HepG2 (cell line): ENCODE data around the gene SACS. TPM values are rescaled to one million over a fixed set of nuclear protein-coding genes. Genes with fewer than 3 reads are reported as not detected.
"Not testable (repeated sequence)": the region's sequence is repeated elsewhere in the genome, so short reads cannot be mapped to it uniquely, and the experiment has no call there.

Experiments
- ATAC-seq: fragments of 200-7000 bp; cut with Tn5 transposase; 3 replicates; pipeline ENCODE4 v1.9.1; 2020; ENCODE audit warnings: mild to moderate bottlenecking, moderate library complexity
- BruUV-seq: library from RNA; stranded (reverse); fragments of 400-500 nt; replicated peaks from 2 replicates; lab custom pipeline; 2021; lab: Mats Ljungman, UMichigan
- CTCF ChIA-PET: fragments of 300-600 bp; formaldehyde crosslinking; extraction: SDS; loops from one replicate; lab custom pipeline; 2021; ENCODE audit warnings: low total read pairs, inconsistent platforms, low intra/inter-chr PET ratio; lab: Yijun Ruan, JAX
- POLR2A ChIA-PET: fragments of 350-600 bp; sonication (Branson Sonifier 250); formaldehyde crosslinking; loops from one replicate; lab custom pipeline; 2020; ENCODE audit warnings: antibody characterized with exemption, inconsistent platforms; lab: Yijun Ruan, JAX
- DNase-seq: peaks from one replicate; pipeline ENCODE4 v3.0.0-alpha.2; 2015; ENCODE audit warnings: low spot score
- FAIRE-seq: peaks from 3 replicates; lab custom pipeline; 2011; peaks lifted over from hg19 to GRCh38; lab: Jason Lieb, UNC
- H2AFZ ChIP-seq: one replicate; pipeline ENCODE4 v1.6.1; 2011; ENCODE audit warnings: low read length, inconsistent platforms
- H3K27ac ChIP-seq: fragments of 300-600 bp; 3 replicates; pipeline ENCODE4 v1.8.0; 2011; ENCODE audit warnings: mixed run types, mild to moderate bottlenecking, mixed read lengths, low read length, inconsistent platforms; ENCODE audit not compliant: insufficient read depth; ENCODE audit errors: extremely low read length
- H3K27me3 ChIP-seq, 2 experiments: fragments of 200-600 bp in 1 of 2; 2 replicates in 1 of 2; 3 replicates in 1 of 2; pipeline versions ENCODE4 v1.6.0 to v1.8.0; 2011; ENCODE audit warnings: low read length in 2 of 2, mild to moderate bottlenecking in 2 of 2, moderate library complexity in 2 of 2, inconsistent platforms in 1 of 2; ENCODE audit not compliant: insufficient read depth in 2 of 2, control insufficient read depth in 1 of 2
- H3K36me3 ChIP-seq, 2 experiments: fragments of 200-600 bp in 1 of 2; replicated peaks in 1 of 2; 2 replicates in 1 of 2; 3 replicates in 1 of 2; pipeline versions ENCODE4 v1.5.1 to v1.8.0; 2011; ENCODE audit warnings: low read length in 2 of 2, inconsistent platforms in 1 of 2; ENCODE audit not compliant: insufficient read depth in 2 of 2, control insufficient read depth in 1 of 2
- H3K4me1 ChIP-seq: 2 replicates; pipeline ENCODE4 v1.5.1; 2012; ENCODE audit warnings: low read length, inconsistent platforms; ENCODE audit not compliant: insufficient read depth
- H3K4me2 ChIP-seq: 2 replicates; pipeline ENCODE4 v1.6.0; 2011; ENCODE audit warnings: low read depth, low read length, inconsistent platforms
- H3K4me3 ChIP-seq, 3 experiments: fragments of 200-600 bp in 1 of 3; sonication (generic), shearing (Covaris generic) in 1 of 3; replicated peaks in 1 of 3; 2 replicates each; pipeline ENCODE4 v1.5.1; 2011 to 2016; ENCODE audit warnings: low read length in 3 of 3, inconsistent platforms in 2 of 3, low read depth in 2 of 3, mild to moderate bottlenecking in 2 of 3, control low read depth in 1 of 3, mixed read lengths in 1 of 3; ENCODE audit not compliant: insufficient read depth in 1 of 3
- H3K79me2 ChIP-seq: one replicate; pipeline ENCODE4 v1.6.1; 2011; ENCODE audit warnings: low read length, inconsistent platforms; ENCODE audit not compliant: insufficient read depth
- H3K9ac ChIP-seq: 2 replicates; pipeline ENCODE4 v1.6.0; 2011; ENCODE audit warnings: mild to moderate bottlenecking, low read depth, low read length, inconsistent platforms; ENCODE audit not compliant: insufficient read depth
- H3K9me3 ChIP-seq: 2 replicates; pipeline ENCODE4 v1.5.1; 2012; ENCODE audit warnings: mild to moderate bottlenecking, low read length
- H4K20me1 ChIP-seq: 2 replicates; pipeline ENCODE4 v1.6.0; 2011; ENCODE audit warnings: inconsistent platforms, mild to moderate bottlenecking, low read length, moderate library complexity; ENCODE audit not compliant: insufficient read depth
- MED13 ChIP-seq: sonication (generic); formaldehyde crosslinking; IDR thresholded peaks from 2 replicates; pipeline ENCODE4 v1.5.0; 2020; ENCODE audit warnings: missing genetic modification reagents
- REXO4 ChIP-seq: sonication (generic); formaldehyde crosslinking; IDR thresholded peaks from 2 replicates; pipeline ENCODE4 v1.8.0; 2022; ENCODE audit warnings: missing genetic modification reagents, mild to moderate bottlenecking, borderline replicate concordance
- RFXAP ChIP-seq: sonication (generic); formaldehyde crosslinking; IDR thresholded peaks from 2 replicates; pipeline ENCODE4 v1.4.0; 2020; ENCODE audit warnings: missing genetic modification reagents, borderline replicate concordance
- SRY ChIP-seq: sonication (generic); formaldehyde crosslinking; IDR thresholded peaks from 2 replicates; pipeline ENCODE4 v1.8.0; 2022; ENCODE audit warnings: mild to moderate bottlenecking, missing genetic modification reagents
- ZFP36L2 ChIP-seq: sonication (generic); formaldehyde crosslinking; IDR thresholded peaks from 2 replicates; pipeline ENCODE4 v1.4.0; 2020; ENCODE audit warnings: missing genetic modification reagents
- ZNF10 ChIP-seq: sonication (generic); formaldehyde crosslinking; IDR thresholded peaks from 2 replicates; pipeline ENCODE4 v1.4.0; 2020; ENCODE audit warnings: mild to moderate bottlenecking, low read depth, missing genetic modification reagents, borderline replicate concordance
- ZNF597 ChIP-seq: sonication (generic); formaldehyde crosslinking; IDR thresholded peaks from 2 replicates; pipeline ENCODE4 v1.5.0; 2020; ENCODE audit warnings: missing genetic modification reagents
- WGBS: methylation state at CpG from one replicate; pipeline ENCODE4 v1.1.6; 2017; ENCODE audit warnings: low lambda C conversion rate; 5-methylcytosine and 5-hydroxymethylcytosine counted together
- in situ Hi-C: cut with HindIII; loops from 2 replicates; pipeline ENCODE4 v1.10.0; 2017; ENCODE audit warnings: low pct_unique_long_range_greater_than_20kb; ENCODE audit not compliant: extremely low pct_ligation_motif_present
- intact Hi-C: fragments of 100-400 bp; cut with micrococcal nuclease; formaldehyde crosslinking; loops from one replicate; pipeline ENCODE4 v1.10.0; 2022; ENCODE audit not compliant: unreplicated experiment
- polyA plus RNA-seq, 8 experiments: library from polyadenylated mRNA; depleted of rRNA in 3 of 8; stranded (reverse) in 7 of 8; unstranded in 1 of 8; fragments of >200 nt; fragmentation: Illumina TruSeq in 4 of 8; extraction: Trizol in 4 of 8; gene quantifications; 2 replicates each; pipeline versions ENCODE4 v1.2.1 to v1.2.3, GENCODE V29; 2011 to 2016; ENCODE audit warnings: low read depth in 4 of 8, missing spikeins in 1 of 8, mixed read lengths in 1 of 8; ENCODE audit not compliant: insufficient read depth in 1 of 8
- total RNA-seq, 5 experiments: library from RNA; depleted of rRNA; stranded (reverse); fragments of >200 nt; fragmentation: Illumina TruSeq; extraction: Trizol; gene quantifications; 2 replicates each; pipeline ENCODE4 v1.2.3, GENCODE V29; 2016; ENCODE audit warnings: low read depth in 1 of 5

Gene SACS
- total and polyA plus RNA-seq, 2 of the 13 experiments (the other 11 are each of a cell fraction or from before 2014, with no cell fraction given) = 4.0 to 15.7 TPM

GRCh38 chr13:23408026-23408425 is 25.5 kb downstream of the SACS start:
- ATAC-seq (no peak), DNase-seq (no peak)
- CTCF ChIA-PET = no interaction called here
- Histone ChIP-seq H3K27me3 (no peaks in the 10 kb centered on the region), H3K9me3 (no peaks in the 10 kb centered on the region), H3K9ac (no peak overlapping the region), H3K36me3 (no peaks in the 10 kb centered on the region), H4K20me1 (no peaks in the 10 kb centered on the region)
- BruUV-seq = no TSS peak
- 50% methylated on average over 5 of the region's 5 CpGs for WGBS
- TF ChIP-seq ZNF597 (CRISPR knock-in tag) (no peak), SRY (CRISPR knock-in tag) (no peak), ZNF10 (no peak), ZFP36L2 (CRISPR knock-in tag) (no peak), REXO4 (CRISPR knock-in tag) (no peak), RFXAP (no peak), MED13 (CRISPR knock-in tag) (no peak)
- TF ChIP-seq, all 625 proteins: peak for 0
- in situ Hi-C loops (no loop called here), intact Hi-C loops (no loop called here)
- no peak overlapping the region for H3K27ac ChIP-seq
- no peaks in the 10 kb centered on the region for H3K79me2 ChIP-seq
- no peak for FAIRE-seq
- no peak overlapping the region for H3K4me2 ChIP-seq
- H3K4me3 ChIP-seq = no peak overlapping the region
- no peaks in the 10 kb centered on the region for H3K4me1 ChIP-seq
- POLR2A ChIA-PET = no interaction called here
- H2AFZ ChIP-seq = no peak overlapping the region

GRCh38 chr13:23401156-23401555 is 32.3 kb downstream of the SACS start:
- H3K4me3 ChIP-seq, H3K36me3 ChIP-seq, DNase-seq, BruUV-seq, H3K4me2 ChIP-seq, H2AFZ ChIP-seq, H3K4me1 ChIP-seq, H3K9ac ChIP-seq, in situ Hi-C loops, POLR2A ChIA-PET, intact Hi-C loops, H4K20me1 ChIP-seq, H3K9me3 ChIP-seq, ATAC-seq, H3K79me2 ChIP-seq, CTCF ChIA-PET, H3K27me3 ChIP-seq, H3K27ac ChIP-seq, FAIRE-seq: not testable (repeated sequence)
- 3% methylated on average over 2 of the region's 2 CpGs for WGBS
